CD4-positive, alpha-beta T cell treated with Interleukin-15 for 4 hours (primary cell): ENCODE data around the gene DLX3.

Source experiments
- DNase-seq: peaks from one replicate; pipeline ENCODE4 v3.0.0-alpha.2; 2020; ENCODE audit warnings: low spot score

Gene DLX3

GRCh38 chr17:49972486-49973270 is 22.3 kb downstream of the DLX3 start:
- DNase-seq, result no peak

- DNase-seq, result no peak
Observed at GRCh38 chr17:49971848-49972485, 23.1 kb downstream of the DLX3 start.

- no peak for DNase-seq
Observed at GRCh38 chr17:49971199-49971847, 23.7 kb downstream of the DLX3 start.

- DNase-seq, result no peak
Observed at GRCh38 chr17:49970498-49970897, 24.5 kb downstream of the DLX3 start.

- DNase-seq, result no peak
Observed at GRCh38 chr17:49969795-49970389, 25.1 kb downstream of the DLX3 start.

- no peak for DNase-seq
Observed at GRCh38 chr17:49969134-49969759, 25.8 kb downstream of the DLX3 start, which contains the start of gene DLX4. Gene DLX4 (plus strand): TSS chr17:49969190. CDS start chr17:49969469, 279 bp downstream.

GRCh38 chr17:49968405-49969133 is 26.5 kb downstream of the DLX3 start:
- peak; percentile 51 for DNase-seq

- DNase-seq, result no peak
Observed at GRCh38 chr17:49967621-49968404, 27.2 kb downstream of the DLX3 start.

GRCh38 chr17:49967205-49967604 is 27.8 kb downstream of the DLX3 start:
- no peak for DNase-seq

GRCh38 chr17:49966767-49967166 is 28.3 kb downstream of the DLX3 start:
- no peak for DNase-seq

GRCh38 chr17:49965524-49965909 is 29.5 kb downstream of the DLX3 start:
- DNase-seq, result no peak

- DNase-seq, result peak; percentile 25
Observed at GRCh38 chr17:49964769-49965523, 30.1 kb downstream of the DLX3 start.

- no peak for DNase-seq
Observed at GRCh38 chr17:49964303-49964768, 30.7 kb downstream of the DLX3 start.

GRCh38 chr17:49963626-49964302 is 31.3 kb downstream of the DLX3 start:
- DNase-seq, result no peak

GRCh38 chr17:49963309-49963625 is 31.8 kb downstream of the DLX3 start:
- DNase-seq, result no peak

GRCh38 chr17:49962599-49963308 is 32.3 kb downstream of the DLX3 start:
- DNase-seq, result no peak

- no peak for DNase-seq
Observed at GRCh38 chr17:49959183-49959935, 35.7 kb downstream of the DLX3 start.

GRCh38 chr17:49958723-49959122 is 36.3 kb downstream of the DLX3 start:
- DNase-seq, result no peak
